Muscle layer of colon (tissue), 2 donors: Measurements from ENCODE around the gene CTSA.
"Not testable (repeated sequence)": the region's sequence is repeated elsewhere in the genome, so short reads cannot be mapped to it uniquely, and the experiment has no call there.

Source experiments
- H3K27ac ChIP-seq: one replicate; pipeline ENCODE4 v1.7.0; 2013; ENCODE audit warnings: low read depth, mild to moderate bottlenecking, low read length, moderate library complexity
- H3K27me3 ChIP-seq, 2 donors: one replicate each; pipeline ENCODE4 v1.7.0; 2013; ENCODE audit warnings: low read length in 2 of 2, mild to moderate bottlenecking in 2 of 2; ENCODE audit not compliant: insufficient read depth in 2 of 2, control insufficient read depth in 1 of 2
- H3K36me3 ChIP-seq: one replicate; pipeline ENCODE4 v1.7.0; 2013; ENCODE audit warnings: mild to moderate bottlenecking, low read length; ENCODE audit not compliant: insufficient read depth
- H3K4me1 ChIP-seq: one replicate; pipeline ENCODE4 v1.7.0; 2013; ENCODE audit warnings: mild to moderate bottlenecking, low read length; ENCODE audit not compliant: insufficient read depth
- H3K4me3 ChIP-seq, 2 donors: one replicate each; pipeline ENCODE4 v1.7.0; 2013; ENCODE audit warnings: low read length in 2 of 2, low read depth in 1 of 2, mild to moderate bottlenecking in 1 of 2, moderate library complexity in 1 of 2
- H3K9ac ChIP-seq: one replicate; pipeline ENCODE4 v1.7.0; 2013; ENCODE audit warnings: low read length
- H3K9me3 ChIP-seq: one replicate; pipeline ENCODE4 v1.7.0; 2013; ENCODE audit warnings: mild to moderate bottlenecking, low read length
- donor health status: abdominal sarcoma.
- donor health status: Adenocarcinoma of cecum.

The CTSA gene

DNA sequence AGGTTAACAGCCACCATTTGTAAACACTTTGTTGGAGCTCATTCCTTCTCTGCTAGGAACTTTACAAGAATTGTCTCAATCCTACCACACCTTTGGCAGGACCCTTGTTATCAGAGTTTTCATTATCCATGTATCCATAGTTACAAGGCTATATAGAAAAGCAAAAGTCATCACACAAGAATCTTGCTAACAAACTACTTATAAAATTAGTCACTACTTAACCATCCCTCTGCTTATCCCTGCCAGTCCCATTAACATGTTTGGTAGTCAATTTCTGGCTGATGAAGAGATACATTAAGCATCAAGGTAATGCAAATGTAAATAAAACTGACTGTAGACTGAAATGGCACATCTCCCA lies 23.3 kb upstream of the CTSA start:
- H3K9ac ChIP-seq, result no peak overlapping the region
- H3K4me1 ChIP-seq, result peaks cover 6% of the 10 kb centered on the region
- H3K36me3 ChIP-seq, result no peaks in the 10 kb centered on the region
- no peaks in the 10 kb centered on the region for H3K27me3 ChIP-seq
- no peak overlapping the region for H3K27ac ChIP-seq
- H3K4me3 ChIP-seq, result no peak overlapping the region
- H3K9me3 ChIP-seq, result no peaks in the 10 kb centered on the region

DNA sequence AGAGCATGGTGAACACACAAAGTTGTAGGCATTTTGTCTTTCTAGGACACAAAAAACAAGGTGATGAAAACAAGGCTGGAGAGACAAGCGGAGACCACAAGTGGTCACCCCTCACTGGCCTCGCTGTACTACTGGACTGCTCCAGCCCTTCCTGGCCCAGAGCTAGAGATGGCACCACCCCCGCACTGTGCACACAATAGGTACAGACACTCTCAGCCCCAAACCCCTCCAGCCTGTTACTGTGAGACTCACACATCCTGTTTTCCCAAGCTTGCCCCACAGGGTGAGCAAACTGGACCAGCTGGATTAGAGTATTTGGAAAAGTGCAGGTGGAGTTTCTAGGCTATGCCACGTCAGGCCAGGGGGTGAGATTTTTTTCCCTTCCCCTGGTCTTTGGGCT lies 18.5 kb upstream of the CTSA start:
- Histone ChIP-seq H3K27ac (no peak overlapping the region), H3K9ac (no peak overlapping the region), H3K4me1 (peaks cover 2% of the 10 kb centered on the region), H3K27me3 (no peaks in the 10 kb centered on the region), H3K4me3 (no peak overlapping the region), H3K36me3 (peaks cover 12% of the 10 kb centered on the region), H3K9me3 (no peaks in the 10 kb centered on the region)

DNA sequence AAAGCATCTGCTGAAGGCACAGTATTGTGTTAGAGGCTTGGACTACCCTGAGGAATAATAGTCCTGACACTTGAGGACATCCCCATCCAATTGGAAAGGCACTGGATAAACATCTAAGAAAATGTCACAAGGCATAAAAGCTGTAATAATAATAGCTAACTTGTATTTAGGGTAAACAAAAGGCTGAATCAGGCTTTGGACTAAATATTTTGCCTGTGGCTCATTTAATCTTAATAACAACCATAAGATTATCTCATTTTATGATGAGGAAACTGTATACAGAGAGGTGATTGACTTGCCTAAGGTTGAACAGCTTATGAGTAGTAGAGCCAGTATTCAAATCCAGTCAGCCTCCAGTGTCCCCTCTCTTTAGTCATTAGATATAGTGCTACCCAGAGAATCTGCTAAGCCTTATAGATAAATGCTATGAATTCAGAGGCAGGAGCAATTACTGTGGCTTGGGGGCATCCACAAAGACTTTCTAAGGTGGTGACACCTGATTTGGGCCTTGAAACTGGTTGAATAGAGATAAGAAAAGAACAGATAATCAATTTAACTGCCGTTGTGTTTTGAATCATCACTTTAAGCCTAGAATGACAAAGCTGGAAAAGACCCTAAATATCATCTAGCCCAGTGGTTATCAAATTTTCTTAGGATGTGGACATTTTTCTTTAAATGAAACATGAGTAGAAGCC lies 17.6 kb upstream of the CTSA start:
- no peaks in the 10 kb centered on the region for H3K4me1 ChIP-seq
- H3K9ac ChIP-seq, result no peak overlapping the region
- H3K27me3 ChIP-seq, result no peaks in the 10 kb centered on the region
- no peak overlapping the region for H3K27ac ChIP-seq
- H3K4me3 ChIP-seq, result no peak overlapping the region
- no peaks in the 10 kb centered on the region for H3K9me3 ChIP-seq
- peaks cover 20% of the 10 kb centered on the region for H3K36me3 ChIP-seq

DNA sequence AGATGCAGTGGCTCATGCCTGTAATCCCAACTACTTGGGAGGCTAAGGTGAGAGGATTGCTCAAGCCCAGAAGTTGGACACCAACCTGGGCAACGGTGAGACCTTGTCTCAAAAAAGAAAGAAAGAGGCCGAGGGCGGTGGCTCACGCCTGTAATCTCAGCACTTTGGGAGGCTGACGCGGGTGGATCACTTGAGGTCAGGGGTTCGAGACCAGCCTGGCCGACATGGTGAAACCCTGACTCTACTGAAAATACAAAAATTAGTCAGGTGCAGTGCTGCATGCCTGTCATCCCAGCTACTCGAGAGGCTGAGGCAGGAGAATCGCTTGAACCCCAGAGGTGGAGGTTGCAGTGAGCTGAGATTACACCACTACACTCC lies 17.0 kb upstream of the CTSA start:
- not testable (repeated sequence) for H3K4me3 ChIP-seq, H3K9me3 ChIP-seq, H3K27me3 ChIP-seq, H3K9ac ChIP-seq, H3K27ac ChIP-seq, H3K4me1 ChIP-seq
- H3K36me3 ChIP-seq, result peaks cover 20% of the 10 kb centered on the region

DNA sequence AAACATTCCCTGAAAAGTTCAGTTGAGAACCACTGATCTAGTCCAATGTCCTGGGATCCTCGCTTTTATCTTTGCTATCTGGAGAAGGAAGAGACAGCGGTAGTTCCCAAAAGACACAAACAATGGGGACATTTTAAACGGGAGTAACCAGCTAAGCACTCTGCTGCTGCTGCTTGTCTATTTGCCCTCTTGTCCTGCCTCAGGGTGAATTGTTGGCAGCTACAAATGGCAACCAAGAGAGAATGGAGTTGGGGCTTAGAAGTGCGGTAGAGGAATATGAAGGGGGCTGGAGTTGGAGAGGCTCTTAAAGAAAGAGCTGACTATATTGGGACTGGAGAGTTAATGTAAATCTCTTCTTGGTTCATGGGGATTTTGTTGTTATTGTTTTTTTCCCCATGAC lies 16.6 kb upstream of the CTSA start:
- no peaks in the 10 kb centered on the region for H3K9me3 ChIP-seq
- H3K4me3 ChIP-seq, result no peak overlapping the region
- no peak overlapping the region for H3K9ac ChIP-seq
- no peaks in the 10 kb centered on the region for H3K27me3 ChIP-seq
- H3K27ac ChIP-seq, result no peak overlapping the region
- H3K36me3 ChIP-seq, result peaks cover 20% of the 10 kb centered on the region
- no peaks in the 10 kb centered on the region for H3K4me1 ChIP-seq

DNA sequence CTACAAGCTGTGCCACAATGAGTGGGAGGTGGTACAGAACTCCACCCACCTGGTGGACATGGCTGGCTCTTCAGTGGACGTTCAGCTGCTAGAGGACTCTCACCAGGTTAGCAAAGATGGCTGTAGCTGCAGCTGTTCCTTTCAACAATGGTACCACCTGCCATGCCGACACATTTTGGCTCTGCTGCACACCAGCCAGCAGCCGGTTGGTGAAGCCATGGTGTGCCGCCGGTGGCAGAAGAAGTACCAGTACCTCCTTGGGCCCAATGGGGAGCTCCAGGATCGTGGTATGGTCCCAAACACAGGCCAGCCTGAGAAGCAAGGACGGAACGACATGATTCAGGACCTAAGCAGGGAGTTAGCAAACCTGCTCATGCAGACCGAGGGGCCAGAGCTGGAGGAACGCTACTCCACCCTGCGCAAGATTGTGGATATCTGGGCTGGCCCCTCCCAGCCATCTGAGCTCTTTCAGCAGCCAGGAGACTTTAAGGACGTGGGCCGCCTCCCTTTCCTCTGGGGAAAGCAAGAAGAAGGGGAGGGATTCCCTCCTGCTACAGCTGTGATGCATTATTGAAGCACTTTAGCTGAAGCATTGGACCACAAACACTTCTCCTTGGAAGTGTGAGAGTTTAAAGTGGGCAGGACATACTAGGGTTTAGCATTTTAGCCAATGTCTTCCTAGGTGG lies 12.9 kb upstream of the CTSA start:
- peaks cover 5% of the 10 kb centered on the region for H3K4me1 ChIP-seq
- H3K9ac ChIP-seq, result no peak overlapping the region
- no peak overlapping the region for H3K4me3 ChIP-seq
- H3K27ac ChIP-seq, result no peak overlapping the region
- peaks cover 33% of the 10 kb centered on the region for H3K36me3 ChIP-seq
- no peaks in the 10 kb centered on the region for H3K27me3 ChIP-seq
- no peaks in the 10 kb centered on the region for H3K9me3 ChIP-seq

DNA sequence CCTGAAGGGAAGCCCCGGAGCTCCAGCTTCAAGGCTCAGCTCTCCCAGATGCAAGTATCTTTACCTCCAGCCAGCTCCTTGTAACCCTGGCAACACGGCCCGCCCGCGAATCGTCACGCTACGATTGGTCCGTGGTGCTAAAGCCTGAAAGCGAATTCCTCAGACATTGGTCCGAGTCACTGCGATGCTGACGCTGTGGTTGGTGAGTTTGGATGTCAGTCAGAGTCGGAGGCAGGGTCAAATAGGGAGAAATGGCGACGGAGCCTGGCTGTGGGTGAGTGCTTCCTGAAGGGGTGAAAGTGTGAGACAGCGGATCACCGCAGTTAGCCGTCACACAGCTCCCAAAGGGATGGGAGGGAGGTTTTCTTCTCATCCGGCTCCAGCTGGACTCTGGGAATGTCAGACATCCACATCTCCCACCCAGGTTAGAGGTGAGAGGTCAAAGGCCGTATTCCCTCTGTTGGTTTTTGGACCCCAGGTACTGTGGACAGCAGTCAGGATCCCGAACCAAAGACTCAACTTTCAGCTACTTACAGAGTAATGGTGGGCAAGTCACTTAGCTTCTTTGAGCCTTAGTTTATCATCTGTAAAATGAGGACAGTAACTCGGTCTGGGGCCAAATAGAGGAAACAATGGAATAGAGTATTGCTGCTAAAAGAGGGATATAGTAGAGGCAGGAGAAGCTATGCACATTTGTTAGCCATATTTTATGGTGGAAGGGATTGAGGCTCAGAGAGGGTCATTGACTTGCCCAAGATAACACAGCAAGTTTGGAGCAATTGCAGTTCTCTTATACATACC lies 9.9 kb upstream of the CTSA start, which contains the start of gene ZSWIM1:
Gene ZSWIM1, plus strand, starts transcription at position 240 of the 801 bp plus-strand sequence. CDS start 1,366 bp downstream, outside the sequence.
- H3K27ac ChIP-seq, result peak within 1 kb of the TSS; percentile 88
- peaks cover 5% of the 10 kb centered on the region for H3K4me1 ChIP-seq
- H3K27me3 ChIP-seq, result no peaks in the 10 kb centered on the region
- H3K36me3 ChIP-seq, result peaks cover 41% of the 10 kb centered on the region
- no peaks in the 10 kb centered on the region for H3K9me3 ChIP-seq
- peak within 1 kb of the TSS; percentile 65 for H3K9ac ChIP-seq
- H3K4me3 ChIP-seq, result peak within 1 kb of the TSS; percentile 60 to 80

DNA sequence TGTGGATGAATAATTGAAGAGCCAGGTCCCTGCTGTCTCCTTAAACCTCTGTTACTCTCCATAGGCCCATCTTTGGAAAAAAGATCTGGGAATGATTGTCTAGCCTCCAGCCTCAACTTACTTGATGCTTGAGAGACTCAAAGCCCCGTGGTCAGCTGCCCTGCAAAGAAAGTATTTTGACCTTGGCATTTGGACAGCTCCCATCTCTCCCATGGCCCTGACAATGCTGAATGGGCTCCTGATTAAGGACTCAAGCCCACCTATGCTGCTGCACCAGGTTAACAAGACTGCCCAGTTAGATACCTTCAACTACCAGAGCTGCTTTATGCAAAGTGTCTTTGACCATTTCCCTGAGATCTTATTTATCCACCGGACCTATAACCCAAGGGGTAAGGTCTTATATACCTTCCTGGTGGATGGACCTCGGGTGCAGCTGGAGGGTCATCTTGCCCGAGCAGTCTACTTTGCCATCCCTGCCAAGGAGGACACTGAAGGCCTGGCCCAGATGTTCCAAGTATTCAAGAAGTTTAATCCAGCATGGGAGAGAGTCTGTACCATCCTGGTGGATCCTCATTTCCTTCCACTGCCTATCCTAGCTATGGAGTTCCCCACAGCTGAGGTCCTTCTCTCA lies 8.6 kb upstream of the CTSA start:
- no peak overlapping the region for H3K9ac ChIP-seq
- H3K27ac ChIP-seq, result no peak overlapping the region
- no peaks in the 10 kb centered on the region for H3K27me3 ChIP-seq
- no peak overlapping the region for H3K4me3 ChIP-seq
- peaks cover 5% of the 10 kb centered on the region for H3K4me1 ChIP-seq
- no peaks in the 10 kb centered on the region for H3K9me3 ChIP-seq
- H3K36me3 ChIP-seq, result peaks cover 35% of the 10 kb centered on the region

DNA sequence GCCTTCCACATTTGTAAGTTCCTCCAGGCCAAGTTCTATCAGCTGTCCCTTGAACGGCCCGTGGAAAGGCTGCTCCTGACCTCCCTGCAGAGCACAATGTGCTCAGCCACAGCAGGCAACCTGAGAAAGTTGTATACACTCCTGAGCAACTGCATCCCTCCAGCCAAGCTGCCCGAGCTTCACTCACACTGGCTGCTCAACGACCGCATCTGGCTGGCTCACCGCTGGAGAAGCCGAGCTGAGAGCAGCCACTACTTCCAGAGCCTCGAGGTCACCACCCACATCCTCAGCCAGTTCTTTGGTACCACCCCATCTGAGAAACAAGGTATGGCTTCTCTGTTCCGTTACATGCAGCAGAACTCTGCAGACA lies 8.1 kb upstream of the CTSA start:
- Histone ChIP-seq H3K9me3 (no peaks in the 10 kb centered on the region), H3K27ac (no peak overlapping the region), H3K27me3 (no peaks in the 10 kb centered on the region), H3K9ac (no peak overlapping the region), H3K4me3 (no peak overlapping the region), H3K4me1 (peaks cover 5% of the 10 kb centered on the region), H3K36me3 (peaks cover 30% of the 10 kb centered on the region)

DNA sequence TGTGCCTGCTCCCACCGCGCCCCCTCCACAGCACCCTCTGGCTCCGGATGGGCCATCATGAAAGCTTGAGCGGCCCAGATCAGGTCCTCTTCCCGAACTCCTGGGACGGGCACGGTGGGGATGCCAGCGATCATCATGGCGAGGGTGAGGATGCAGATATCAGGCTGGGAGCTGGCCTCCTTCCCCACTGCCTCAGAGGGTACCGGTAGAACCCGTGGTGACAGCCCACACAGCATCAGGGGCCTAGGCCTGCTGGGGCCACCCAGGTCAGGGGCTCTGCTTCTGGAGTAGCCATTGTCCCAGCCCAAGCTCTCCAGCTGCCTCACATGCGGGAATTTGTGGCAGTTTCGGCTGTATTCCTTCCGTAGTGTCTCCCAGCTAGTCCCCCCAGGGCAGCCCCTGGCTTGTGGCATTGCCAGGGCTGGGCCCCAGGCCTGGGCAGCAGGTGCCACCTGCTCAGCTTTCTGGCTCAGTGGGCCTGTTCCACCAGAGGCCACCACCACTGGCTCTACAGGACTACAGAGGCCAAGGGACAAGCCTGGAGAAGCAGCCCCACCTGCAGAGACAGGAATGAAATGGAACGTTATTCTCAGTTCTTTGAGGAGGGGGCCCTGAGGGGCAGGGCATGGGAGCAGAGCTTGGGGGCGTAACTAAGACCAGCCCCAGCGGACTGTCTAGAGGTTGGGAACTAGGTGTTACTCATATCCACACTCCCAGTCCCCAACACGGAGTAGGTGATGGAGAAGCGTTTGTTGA lies 4.4 kb upstream of the CTSA start:
- no peak overlapping the region for H3K4me3 ChIP-seq
- no peak overlapping the region for H3K9ac ChIP-seq
- H3K36me3 ChIP-seq, result peaks cover 35% of the 10 kb centered on the region
- peaks cover 13% of the 10 kb centered on the region for H3K4me1 ChIP-seq
- no peaks in the 10 kb centered on the region for H3K27me3 ChIP-seq
- H3K27ac ChIP-seq, result no peak overlapping the region
- no peaks in the 10 kb centered on the region for H3K9me3 ChIP-seq

DNA sequence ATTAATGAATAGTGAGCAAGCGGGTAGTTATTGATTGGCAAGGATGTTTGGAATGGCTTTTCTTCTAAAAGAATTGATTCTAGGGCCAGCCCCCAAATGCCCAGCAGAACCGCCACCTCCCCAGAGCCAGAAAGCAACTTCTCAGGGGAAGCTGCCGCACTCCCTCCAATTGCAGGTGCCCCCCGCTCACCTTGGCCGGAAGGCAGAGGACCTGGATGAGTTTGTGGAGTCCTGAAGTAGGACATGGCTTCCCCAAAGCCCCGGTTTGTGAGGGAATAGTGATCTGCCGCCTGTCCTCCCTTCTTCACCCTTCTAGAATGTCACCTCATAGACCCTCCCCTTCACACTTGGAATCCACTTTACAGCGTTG lies 3.8 kb upstream of the CTSA start, which contains the start of gene SPATA25:
Gene SPATA25, minus strand, starts transcription at position 277 of the 370 bp plus-strand sequence. Its CDS starts 32 bp downstream, at position 245.
- H3K9ac ChIP-seq, result no peak within 1 kb of the TSS
- H3K4me3 ChIP-seq, result no peak within 1 kb of the TSS
- H3K27ac ChIP-seq, result no peak within 1 kb of the TSS
- no peaks in the 10 kb centered on the region for H3K27me3 ChIP-seq
- peaks cover 32% of the 10 kb centered on the region for H3K36me3 ChIP-seq
- no peaks in the 10 kb centered on the region for H3K9me3 ChIP-seq
- H3K4me1 ChIP-seq, result peaks cover 14% of the 10 kb centered on the region
